CD4-positive, alpha-beta memory T cell (primary cell): ENCODE measurements around the gene MCF2L2. TPM values are rescaled to one million over a fixed set of nuclear protein-coding genes. Genes with fewer than 3 reads are reported as not detected.
A peak's percentile ranks its signal among the peaks of the same experiment; 100 is the strongest.

Source experiments
- CTCF ChIA-PET: fragments of 350-600 bp; sonication (Branson Sonifier 250); formaldehyde crosslinking; loops from one replicate; lab custom pipeline; 2021; ENCODE audit warnings: inconsistent platforms; ENCODE audit not compliant: partially characterized antibody; lab: Charles Lee
- POLR2A ChIA-PET: fragments of 350-600 bp; sonication (Branson Sonifier 250); formaldehyde crosslinking; loops from one replicate; lab custom pipeline; 2021; ENCODE audit not compliant: partially characterized antibody; lab: Charles Lee
- DNase-seq, 5 donors: peaks; one replicate each; pipeline versions ENCODE4 v3.0.0 to v3.0.0-alpha.2; 2020 to 2022; ENCODE audit warnings: mixed read lengths in 1 of 5
- H3K27ac ChIP-seq: one replicate; pipeline ENCODE4 v1.7.0; 2013; ENCODE audit warnings: low read depth, low read length
- H3K27me3 ChIP-seq: 2 replicates; pipeline ENCODE4 v1.7.0; 2013; ENCODE audit warnings: mild to moderate bottlenecking, low read length, moderate library complexity; ENCODE audit not compliant: insufficient read depth
- H3K36me3 ChIP-seq: 2 replicates; pipeline ENCODE4 v1.7.0; 2013; ENCODE audit warnings: mild to moderate bottlenecking, low read length, moderate library complexity; ENCODE audit not compliant: insufficient read depth
- H3K4me1 ChIP-seq: 2 replicates; pipeline ENCODE4 v1.7.0; 2013; ENCODE audit warnings: mild to moderate bottlenecking, low read length, moderate library complexity; ENCODE audit not compliant: insufficient read depth
- H3K4me3 ChIP-seq, 2 donors: one replicate each; pipeline ENCODE4 v1.7.0; 2013; ENCODE audit warnings: low read length in 2 of 2, mild to moderate bottlenecking in 1 of 2
- H3K9me3 ChIP-seq, 2 donors: one replicate each; pipeline ENCODE4 v1.7.0; 2013; ENCODE audit warnings: low read length in 2 of 2, control low read depth in 1 of 2; ENCODE audit not compliant: control insufficient read depth in 1 of 2
- H3K27ac Mint-ChIP-seq, 7 donors: one replicate each; pipeline ENCODE4 v1.8.0; 2020 to 2021; ENCODE audit warnings: mixed read lengths in 7 of 7, mild to moderate bottlenecking in 6 of 7, inconsistent platforms in 3 of 7, moderate library complexity in 3 of 7
- H3K27me3 Mint-ChIP-seq, 2 donors: one replicate each; pipeline ENCODE4 v1.8.0; 2020 to 2021; ENCODE audit warnings: mixed read lengths in 2 of 2
- H3K36me3 Mint-ChIP-seq, 2 donors: one replicate each; pipeline ENCODE4 v1.8.0; 2020 to 2021; ENCODE audit warnings: mixed read lengths in 2 of 2, inconsistent platforms in 1 of 2, mild to moderate bottlenecking in 1 of 2
- H3K4me1 Mint-ChIP-seq, 4 donors: one replicate each; pipeline ENCODE4 v1.8.0; 2020 to 2021; ENCODE audit warnings: mixed read lengths in 4 of 4, mild to moderate bottlenecking in 1 of 4
- H3K4me3 Mint-ChIP-seq, 8 donors: one replicate each; pipeline ENCODE4 v1.8.0; 2020 to 2021; ENCODE audit warnings: mixed read lengths in 8 of 8, mild to moderate bottlenecking in 7 of 8, moderate library complexity in 6 of 8, inconsistent platforms in 3 of 8
- H3K9me3 Mint-ChIP-seq, 8 donors: one replicate each; pipeline ENCODE4 v1.8.0; 2020 to 2021; ENCODE audit warnings: mixed read lengths in 8 of 8, mild to moderate bottlenecking in 5 of 8, inconsistent platforms in 3 of 8, moderate library complexity in 1 of 8
- intact Hi-C: fragments of 100-400 bp; cut with micrococcal nuclease; formaldehyde crosslinking; loops from one replicate; pipeline ENCODE4 v1.15.1; 2023
- polyA plus RNA-seq, 2 donors: library from polyadenylated mRNA; unstranded; fragments of 300-500 nt; fragmentation: Illumina TruSeq; gene quantifications; one replicate each; pipeline ENCODE4 v1.2.3, GENCODE V29; 2021
- total RNA-seq, 2 experiments: library from RNA; stranded (reverse); gene quantifications; one replicate each; pipeline ENCODE4 v1.2.3, GENCODE V29; 2021

Gene MCF2L2
- total and polyA plus RNA-seq, 4 experiments from 2014 or later = 0.37 to 7.3 (median 5.1) TPM

- no peak overlapping the region for H3K4me3 ChIP-seq
- ChIA-PET CTCF (no interaction called here), POLR2A (no interaction called here)
- intact Hi-C loops = no loop called here
- no peak overlapping the region for H3K4me3 Mint-ChIP-seq
- H3K4me1 ChIP-seq = no peaks in the 10 kb centered on the region
- H3K27me3 ChIP-seq = no peaks in the 10 kb centered on the region
- H3K4me1 Mint-ChIP-seq = peaks cover 0 to 3% (median 0%) of the 10 kb centered on the region in 4 donors
- H3K27ac ChIP-seq = no peak overlapping the region
- H3K9me3 Mint-ChIP-seq = no peaks in the 10 kb centered on the region
- H3K9me3 ChIP-seq = no peaks in the 10 kb centered on the region
- H3K27ac Mint-ChIP-seq = no peak overlapping the region
- H3K27me3 Mint-ChIP-seq = peaks cover 0 to 1% of the 10 kb centered on the region in 2 donors
- H3K36me3 Mint-ChIP-seq = peaks cover 2 to 22% of the 10 kb centered on the region in 2 donors
- H3K36me3 ChIP-seq = no peaks in the 10 kb centered on the region
- DNase-seq = no peak
Observed at GRCh38 chr3:183359036-183359435, 69.4 kb downstream of the MCF2L2 start.

- POLR2A ChIA-PET = no interaction called here
- Mint-ChIP-seq H3K4me1 (peaks cover 0 to 3% (median 0%) of the 10 kb centered on the region in 4 donors), H3K27ac (no peak overlapping the region), H3K9me3 (no peaks in the 10 kb centered on the region), H3K4me3 (no peak overlapping the region), H3K36me3 (peaks cover 2 to 22% of the 10 kb centered on the region in 2 donors), H3K27me3 (peaks cover 0 to 1% of the 10 kb centered on the region in 2 donors)
- Histone ChIP-seq H3K36me3 (no peaks in the 10 kb centered on the region), H3K9me3 (no peaks in the 10 kb centered on the region), H3K4me1 (no peaks in the 10 kb centered on the region), H3K27me3 (no peaks in the 10 kb centered on the region), H3K4me3 (no peak overlapping the region), H3K27ac (no peak overlapping the region)
- no peak for DNase-seq
- intact Hi-C loops = no loop called here
- CTCF ChIA-PET = no interaction called here
Observed at GRCh38 chr3:183357564-183358079, 70.8 kb downstream of the MCF2L2 start.

GRCh38 chr3:183356920-183357319, 71.5 kb downstream of the MCF2L2 start:
- H3K4me3 Mint-ChIP-seq = no peak overlapping the region
- peaks cover 2 to 22% of the 10 kb centered on the region in 2 donors for H3K36me3 Mint-ChIP-seq
- no peaks in the 10 kb centered on the region for H3K9me3 ChIP-seq
- intact Hi-C loops = no loop called here
- H3K27ac ChIP-seq = no peak overlapping the region
- peaks cover 0 to 1% of the 10 kb centered on the region in 2 donors for H3K27me3 Mint-ChIP-seq
- no peak for DNase-seq
- H3K27ac Mint-ChIP-seq = no peak overlapping the region
- no peaks in the 10 kb centered on the region for H3K27me3 ChIP-seq
- ChIA-PET POLR2A (no interaction called here), CTCF (no interaction called here)
- no peaks in the 10 kb centered on the region for H3K9me3 Mint-ChIP-seq
- H3K4me1 Mint-ChIP-seq = peaks cover 0 to 3% (median 0%) of the 10 kb centered on the region in 4 donors
- H3K4me1 ChIP-seq = no peaks in the 10 kb centered on the region
- H3K36me3 ChIP-seq = no peaks in the 10 kb centered on the region
- no peak overlapping the region for H3K4me3 ChIP-seq

- no peak for DNase-seq
- H3K4me3 ChIP-seq = no peak overlapping the region
- no peak overlapping the region for H3K27ac ChIP-seq
- no peaks in the 10 kb centered on the region for H3K36me3 ChIP-seq
- no peaks in the 10 kb centered on the region for H3K27me3 ChIP-seq
- no peak overlapping the region for H3K4me3 Mint-ChIP-seq
- H3K27me3 Mint-ChIP-seq = no peaks in the 10 kb centered on the region
- H3K36me3 Mint-ChIP-seq = peaks cover 2 to 19% of the 10 kb centered on the region in 2 donors
- ChIA-PET CTCF (interaction anchor here (1.4 kb wide), 1 partner anchor 12 kb away, joined by 5 read pairs; no protein-coding TSS in a partner anchor), POLR2A (no interaction called here)
- H3K27ac Mint-ChIP-seq = no peak overlapping the region
- no peaks in the 10 kb centered on the region for H3K9me3 ChIP-seq
- H3K4me1 Mint-ChIP-seq = peaks cover 4 to 7% (median 6%) of the 10 kb centered on the region in 4 donors
- no peaks in the 10 kb centered on the region for H3K9me3 Mint-ChIP-seq
- H3K4me1 ChIP-seq = peaks cover 9% of the 10 kb centered on the region
- intact Hi-C loops = no loop called here
Observed at GRCh38 chr3:183354874-183355273, 73.5 kb downstream of the MCF2L2 start.

- Mint-ChIP-seq H3K27me3 (no peaks in the 10 kb centered on the region), H3K4me3 (no peak overlapping the region), H3K9me3 (no peaks in the 10 kb centered on the region), H3K36me3 (peaks cover 2 to 14% of the 10 kb centered on the region in 2 donors), H3K27ac (no peak overlapping the region), H3K4me1 (peaks cover 8 to 12% (median 10%) of the 10 kb centered on the region in 4 donors)
- ChIA-PET CTCF (no interaction called here), POLR2A (no interaction called here)
- H3K9me3 ChIP-seq = no peaks in the 10 kb centered on the region
- peaks cover 13% of the 10 kb centered on the region for H3K4me1 ChIP-seq
- H3K27me3 ChIP-seq = no peaks in the 10 kb centered on the region
- no peak overlapping the region for H3K4me3 ChIP-seq
- no peak for DNase-seq
- H3K27ac ChIP-seq = no peak overlapping the region
- intact Hi-C loops = no loop called here
- no peaks in the 10 kb centered on the region for H3K36me3 ChIP-seq
Observed at GRCh38 chr3:183354325-183354831, 74.0 kb downstream of the MCF2L2 start.

GRCh38 chr3:183353421-183353820, 75.0 kb downstream of the MCF2L2 start:
- Mint-ChIP-seq H3K27me3 (no peaks in the 10 kb centered on the region), H3K36me3 (peaks cover 2 to 12% of the 10 kb centered on the region in 2 donors), H3K9me3 (no peaks in the 10 kb centered on the region), H3K27ac (no peak overlapping the region), H3K4me3 (no peak overlapping the region), H3K4me1 (peaks cover 13 to 21% (median 16%) of the 10 kb centered on the region in 4 donors)
- H3K27me3 ChIP-seq = no peaks in the 10 kb centered on the region
- intact Hi-C loops = no loop called here
- DNase-seq = no peak
- CTCF ChIA-PET = interaction anchor here (0.6 kb wide), 1 partner anchor 49 kb away, joined by 3 read pairs; no protein-coding TSS in a partner anchor
- H3K27ac ChIP-seq = no peak overlapping the region
- no peak overlapping the region for H3K4me3 ChIP-seq
- POLR2A ChIA-PET = no interaction called here
- H3K4me1 ChIP-seq = peaks cover 13% of the 10 kb centered on the region
- H3K9me3 ChIP-seq = no peaks in the 10 kb centered on the region
- H3K36me3 ChIP-seq = no peaks in the 10 kb centered on the region

GRCh38 chr3:183350164-183350563, 78.3 kb downstream of the MCF2L2 start:
- no peak overlapping the region for H3K4me3 ChIP-seq
- POLR2A ChIA-PET = no interaction called here

More at GRCh38 chr3:183350164-183350563, 78.3 kb downstream of the MCF2L2 start:
- intact Hi-C loops = no loop called here
- Histone ChIP-seq H3K9me3 (no peaks in the 10 kb centered on the region), H3K4me1 (peaks cover 13% of the 10 kb centered on the region), H3K36me3 (no peaks in the 10 kb centered on the region), H3K27ac (no peak overlapping the region), H3K27me3 (no peaks in the 10 kb centered on the region)
- Mint-ChIP-seq H3K36me3 (peaks cover 2 to 9% of the 10 kb centered on the region in 2 donors), H3K4me1 (peaks cover 17 to 29% (median 23%) of the 10 kb centered on the region in 4 donors), H3K27me3 (no peaks in the 10 kb centered on the region), H3K27ac (peak overlapping the region; percentile 39 to 94 (median 77)), H3K4me3 (peak overlapping the region in 4 of 8 donors; percentile 3 to 53 (median 29)), H3K9me3 (peaks cover 0 to 12% (median 9%) of the 10 kb centered on the region in 8 donors)
- CTCF ChIA-PET = no interaction called here
- peak in 4 of 5 donors; percentile 18 to 62 (median 38) for DNase-seq
